H1 (cell line): ENCODE measurements around the gene PNMA3. TPM values are rescaled to one million over a fixed set of nuclear protein-coding genes. Genes with fewer than 3 reads are reported as not detected.

Experiments
- CTCF ChIA-PET: fragments of 300-600 bp; sonication (Branson Sonifier 250); formaldehyde crosslinking; loops from one replicate; lab custom pipeline; 2021; ENCODE audit not compliant: partially characterized antibody; lab: Charles Lee
- POLR2A ChIA-PET: fragments of 300-600 bp; sonication (Branson Sonifier 250); formaldehyde crosslinking; loops from one replicate; lab custom pipeline; 2021; ENCODE audit warnings: inconsistent platforms; ENCODE audit not compliant: partially characterized antibody; lab: Charles Lee
- DNase-seq, 2 experiments: peaks; one replicate each; pipeline versions ENCODE4 v3.0.0 to v3.0.0-alpha.2; 2010 to 2022; ENCODE audit warnings: low spot score in 2 of 2, low read depth in 1 of 2, mixed read lengths in 1 of 2
- FAIRE-seq: peaks from 2 replicates; lab custom pipeline; 2011; peaks lifted over from hg19 to GRCh38; lab: Jason Lieb, UNC
- H2AFZ ChIP-seq: 2 replicates; pipeline ENCODE4 v1.8.1; 2012; ENCODE audit warnings: low read length, inconsistent platforms
- H2AK5ac ChIP-seq: 2 replicates; pipeline ENCODE4 v1.6.1; 2013; ENCODE audit warnings: low read depth, low read length
- H2BK120ac ChIP-seq: replicated peaks from 2 replicates; pipeline ENCODE3; 2013; ENCODE audit warnings: low read depth, low read length, inconsistent platforms
- H2BK12ac ChIP-seq: 2 replicates; pipeline ENCODE4 v1.6.1; 2013; ENCODE audit warnings: low read depth, low read length
- H2BK15ac ChIP-seq: 2 replicates; pipeline ENCODE4 v1.6.1; 2013; ENCODE audit warnings: low read length
- H2BK20ac ChIP-seq: 2 replicates; pipeline ENCODE4 v1.6.1; 2013; ENCODE audit warnings: low read length
- H2BK5ac ChIP-seq: 2 replicates; pipeline ENCODE4 v1.6.1; 2013; ENCODE audit warnings: low read depth, low read length
- H3K14ac ChIP-seq: 2 replicates; pipeline ENCODE4 v1.6.1; 2013; ENCODE audit warnings: inconsistent platforms; ENCODE audit not compliant: insufficient read length
- H3K18ac ChIP-seq: 2 replicates; pipeline ENCODE4 v1.6.1; 2013; ENCODE audit warnings: low read length; ENCODE audit errors: extremely low read depth
- H3K23ac ChIP-seq: 2 replicates; pipeline ENCODE4 v1.6.1; 2013; ENCODE audit warnings: inconsistent platforms; ENCODE audit not compliant: insufficient read length
- H3K23me2 ChIP-seq: 2 replicates; pipeline ENCODE4 v1.6.1; 2013; ENCODE audit warnings: low read depth, low read length
- H3K27ac ChIP-seq: 2 replicates; pipeline ENCODE4 v1.6.1; 2011; ENCODE audit warnings: low read depth, low read length, inconsistent platforms
- H3K27me3 ChIP-seq, 4 experiments: replicated peaks in 1 of 4; 1 replicate in 1 of 4; 2 replicates in 3 of 4; pipeline versions ENCODE4 v1.6.1 to v1.8.1; 2011 to 2013; ENCODE audit warnings: low read length in 3 of 4, mild to moderate bottlenecking in 3 of 4, inconsistent platforms in 2 of 4, mixed read lengths in 2 of 4, moderate library complexity in 1 of 4; ENCODE audit not compliant: control insufficient read depth in 3 of 4, insufficient read depth in 3 of 4; ENCODE audit errors: extremely low read depth in 1 of 4
- H3K36me3 ChIP-seq, 4 experiments: 2 replicates each; pipeline versions ENCODE4 v1.6.1 to v1.8.1; 2011 to 2013; ENCODE audit warnings: mild to moderate bottlenecking in 4 of 4, low read length in 3 of 4, moderate library complexity in 2 of 4, control low read depth in 1 of 4, inconsistent platforms in 1 of 4; ENCODE audit not compliant: insufficient read depth in 4 of 4, control insufficient read depth in 2 of 4
- H3K4ac ChIP-seq: replicated peaks from 2 replicates; pipeline ENCODE3; 2013; ENCODE audit warnings: low read length, low read depth, mixed read lengths, inconsistent platforms; ENCODE audit not compliant: insufficient read length
- H3K4me1 ChIP-seq, 4 experiments: replicated peaks in 1 of 4; 1 replicate in 1 of 4; 2 replicates in 3 of 4; pipeline versions ENCODE4 v1.6.1 to v1.8.1; 2011 to 2013; ENCODE audit warnings: low read length in 3 of 4, inconsistent platforms in 2 of 4, mixed read lengths in 1 of 4; ENCODE audit not compliant: insufficient read depth in 4 of 4, control insufficient read depth in 3 of 4
- H3K4me2 ChIP-seq, 2 experiments: 2 replicates each; pipeline versions ENCODE4 v1.6.1 to v1.8.1; 2011 to 2013; ENCODE audit warnings: low read depth in 2 of 2, low read length in 2 of 2, control low read depth in 1 of 2, inconsistent platforms in 1 of 2, mild to moderate bottlenecking in 1 of 2; ENCODE audit not compliant: insufficient read depth in 1 of 2
- H3K4me3 ChIP-seq, 4 experiments: fragments of 200-600, 300-600 bp in 1 of 4; sonication (generic), shearing (Covaris generic), sonication (Bioruptor Twin) in 1 of 4; 2 replicates each; pipeline versions ENCODE4 v1.5.1 to v1.8.1; 2011 to 2016; ENCODE audit warnings: low read length in 4 of 4, low read depth in 3 of 4, control low read depth in 2 of 4, inconsistent platforms in 2 of 4, mild to moderate bottlenecking in 2 of 4, mixed read lengths in 1 of 4, moderate library complexity in 1 of 4; ENCODE audit not compliant: insufficient read depth in 2 of 4; ENCODE audit errors: extremely low read depth in 1 of 4
- H3K56ac ChIP-seq: replicated peaks from 2 replicates; pipeline ENCODE3; 2013; ENCODE audit warnings: low read depth, mild to moderate bottlenecking, mixed read lengths, low read length, inconsistent platforms; ENCODE audit not compliant: insufficient read length
- H3K79me1 ChIP-seq: 2 replicates; pipeline ENCODE4 v1.6.1; 2013; ENCODE audit warnings: low read depth, low read length, control low read depth
- H3K79me2 ChIP-seq, 2 experiments: 2 replicates each; pipeline versions ENCODE4 v1.6.1 to v1.8.1; 2012 to 2013; ENCODE audit warnings: low read length in 2 of 2, mild to moderate bottlenecking in 2 of 2, inconsistent platforms in 1 of 2; ENCODE audit not compliant: insufficient read depth in 2 of 2, control insufficient read depth in 1 of 2
- H3K9ac ChIP-seq, 4 experiments: replicated peaks in 1 of 4; 1 replicate in 1 of 4; 2 replicates in 3 of 4; pipeline versions ENCODE4 v1.6.1 to v1.8.1; 2011 to 2013; ENCODE audit warnings: low read depth in 3 of 4, low read length in 3 of 4, control low read depth in 2 of 4, mild to moderate bottlenecking in 2 of 4, moderate library complexity in 2 of 4, inconsistent platforms in 1 of 4; ENCODE audit errors: extremely low read depth in 1 of 4
- H3K9me3 ChIP-seq, 2 experiments: 2 replicates each; pipeline versions ENCODE4 v1.6.1 to v1.8.1; 2012 to 2013; ENCODE audit warnings: mild to moderate bottlenecking in 2 of 2, moderate library complexity in 2 of 2, control low read depth in 1 of 2, inconsistent platforms in 1 of 2, low read depth in 1 of 2, low read length in 1 of 2, mixed read lengths in 1 of 2; ENCODE audit not compliant: insufficient read depth in 2 of 2
- H4K20me1 ChIP-seq, 2 experiments: replicated peaks in 1 of 2; 2 replicates each; pipeline versions ENCODE3 to v1.8.1; 2011 to 2013; ENCODE audit warnings: inconsistent platforms in 2 of 2, low read length in 2 of 2, mild to moderate bottlenecking in 1 of 2; ENCODE audit not compliant: insufficient read depth in 2 of 2, control insufficient read depth in 1 of 2
- H4K5ac ChIP-seq: 2 replicates; pipeline ENCODE4 v1.6.1; 2013; ENCODE audit warnings: low read length, low read depth, mixed read lengths, inconsistent platforms; ENCODE audit not compliant: insufficient read length
- H4K8ac ChIP-seq: 2 replicates; pipeline ENCODE4 v1.8.0; 2013; ENCODE audit warnings: mild to moderate bottlenecking, moderate library complexity, low read length, inconsistent platforms; ENCODE audit not compliant: insufficient read depth; ENCODE audit errors: extremely low read depth
- H4K91ac ChIP-seq: replicated peaks from 2 replicates; pipeline ENCODE3; 2013; ENCODE audit warnings: low read length, mixed read lengths, inconsistent platforms; ENCODE audit not compliant: insufficient read length
- HDAC2 ChIP-seq, 2 experiments: fragments of 300-600 bp in 1 of 2; sonication (generic) in 1 of 2; IDR thresholded peaks; 2 replicates each; pipeline ENCODE4 v1.6.1; 2011 to 2012; ENCODE audit warnings: low read depth in 2 of 2, low read length in 2 of 2, mild to moderate bottlenecking in 2 of 2, moderate library complexity in 2 of 2, borderline replicate concordance in 1 of 2, inconsistent platforms in 1 of 2
- SP1 ChIP-seq: IDR thresholded peaks from 2 replicates; pipeline ENCODE4 v1.6.1; 2011; ENCODE audit warnings: low read depth, low read length
- TCF12 ChIP-seq: IDR thresholded peaks from 2 replicates; pipeline ENCODE4 v1.6.1; 2011; ENCODE audit warnings: low read depth, mild to moderate bottlenecking, low read length
- WGBS, 2 experiments: shearing (Covaris generic) in 1 of 2; methylation state at CpG; one replicate each; pipeline versions ENCODE4 v1.1.6 to v1.1.7; 2013 to 2015; ENCODE audit warnings: low lambda C conversion rate in 2 of 2, mixed read lengths in 2 of 2, inconsistent platforms in 1 of 2, low coverage in 1 of 2, missing lambda C conversion rate in 1 of 2; ENCODE audit not compliant: insufficient replicate concordance in 2 of 2, insufficient coverage in 1 of 2, insufficient read length in 1 of 2; ENCODE audit errors: extremely low coverage in 1 of 2, missing lambda C conversion rate in 1 of 2; 5-methylcytosine and 5-hydroxymethylcytosine counted together
- polyA plus RNA-seq, 7 experiments: library from polyadenylated mRNA; depleted of rRNA in 3 of 7; stranded (reverse) in 5 of 7; unstranded in 2 of 7; fragments of >200 nt in 5 of 7; fragments of 200-250 nt in 2 of 7; gene quantifications; 1 replicate in 5 of 7; 2 replicates in 1 of 7; 4 replicates in 1 of 7; pipeline versions ENCODE4 v1.2.1 to v1.2.3, GENCODE V29; 2011 to 2013; ENCODE audit warnings: missing spikeins in 2 of 7, mixed read lengths in 2 of 7
- total RNA-seq: library from RNA; stranded (reverse); fragmentation: NEBNext Ultra II Directional; extraction: Animal tissue kit (Norgen Biotek cat#: 25700); gene quantifications from 2 replicates; pipeline ENCODE4 v1.2.1, GENCODE V29; 2021
- TF ChIP-seq, protein P1 (sequence below), 3 experiments: IDR thresholded peaks; 1 replicate in 2 of 3; 2 replicates in 1 of 3; pipeline versions ENCODE4 v1.5.1 to v1.6.1; 2011; ENCODE audit warnings: low read length in 3 of 3, mild to moderate bottlenecking in 3 of 3, inconsistent platforms in 2 of 3, low read depth in 1 of 3, moderate library complexity in 1 of 3; ENCODE audit not compliant: insufficient read depth in 1 of 3; ENCODE audit errors: control extremely low read depth in 1 of 3

The PNMA3 gene
- total and polyA plus RNA-seq, 2 of the 8 experiments (the other 6 are each of a cell fraction or from before 2014, with no cell fraction given) = 3.3 to 6.9 TPM

DNA sequence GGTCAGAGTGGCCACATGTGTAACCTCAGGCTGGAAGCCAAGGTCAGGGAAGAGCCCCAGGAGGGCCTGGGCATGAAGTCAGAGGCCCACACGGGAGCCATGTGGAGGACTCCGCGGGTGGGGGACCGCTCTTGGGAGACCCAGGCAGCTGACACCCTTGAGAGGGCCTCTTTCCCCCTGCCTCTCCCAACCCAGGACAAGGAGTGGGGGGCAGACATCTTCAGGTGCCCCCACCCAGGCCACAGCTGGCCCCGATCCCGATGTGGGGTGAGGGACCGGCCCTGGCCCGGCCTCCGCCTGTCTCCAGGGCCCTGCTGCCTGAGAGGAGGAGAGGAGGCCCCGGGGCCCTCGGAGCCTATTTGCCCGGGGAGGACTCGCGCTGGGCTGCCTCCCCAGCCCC, 19.1 kb downstream of the PNMA3 start:
- no CpG with 5 or more reads among the region's 14 CpGs for WGBS, 2 experiments
- H3K9me3 ChIP-seq = no peaks in the 10 kb centered on the region
- ChIA-PET POLR2A (no interaction called here), CTCF (no interaction called here)
- no peak overlapping the region for H4K91ac ChIP-seq
- no peaks in the 10 kb centered on the region for H4K20me1 ChIP-seq
- no peak for FAIRE-seq
- H2BK20ac ChIP-seq = no peak overlapping the region
- H2BK120ac ChIP-seq = no peak overlapping the region
- H2BK5ac ChIP-seq = no peak overlapping the region
- H3K4me2 ChIP-seq = no peak overlapping the region
- H3K56ac ChIP-seq = no peak overlapping the region
- no peak overlapping the region for H2BK15ac ChIP-seq
- H3K4me1 ChIP-seq = no peaks in the 10 kb centered on the region
- H3K23me2 ChIP-seq = no peaks in the 10 kb centered on the region
- H3K27ac ChIP-seq = no peak overlapping the region
- H3K4ac ChIP-seq = no peak overlapping the region
- TF ChIP-seq TCF12 = no peak
- no peak for TF ChIP-seq SP1
- TF ChIP-seq HDAC2 (IDR thresholded peaks at IDR 0.05; ENCODE audit: borderline replicate concordance in 1 of 2, low read depth in 2 of 2, low read length in 2 of 2) = no peak
- TF ChIP-seq, protein P1, sequence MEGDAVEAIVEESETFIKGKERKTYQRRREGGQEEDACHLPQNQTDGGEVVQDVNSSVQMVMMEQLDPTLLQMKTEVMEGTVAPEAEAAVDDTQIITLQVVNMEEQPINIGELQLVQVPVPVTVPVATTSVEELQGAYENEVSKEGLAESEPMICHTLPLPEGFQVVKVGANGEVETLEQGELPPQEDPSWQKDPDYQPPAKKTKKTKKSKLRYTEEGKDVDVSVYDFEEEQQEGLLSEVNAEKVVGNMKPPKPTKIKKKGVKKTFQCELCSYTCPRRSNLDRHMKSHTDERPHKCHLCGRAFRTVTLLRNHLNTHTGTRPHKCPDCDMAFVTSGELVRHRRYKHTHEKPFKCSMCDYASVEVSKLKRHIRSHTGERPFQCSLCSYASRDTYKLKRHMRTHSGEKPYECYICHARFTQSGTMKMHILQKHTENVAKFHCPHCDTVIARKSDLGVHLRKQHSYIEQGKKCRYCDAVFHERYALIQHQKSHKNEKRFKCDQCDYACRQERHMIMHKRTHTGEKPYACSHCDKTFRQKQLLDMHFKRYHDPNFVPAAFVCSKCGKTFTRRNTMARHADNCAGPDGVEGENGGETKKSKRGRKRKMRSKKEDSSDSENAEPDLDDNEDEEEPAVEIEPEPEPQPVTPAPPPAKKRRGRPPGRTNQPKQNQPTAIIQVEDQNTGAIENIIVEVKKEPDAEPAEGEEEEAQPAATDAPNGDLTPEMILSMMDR (IDR thresholded peaks at IDR 0.05; ENCODE audit: control extremely low read depth in 1 of 3, insufficient read depth in 1 of 3, low read depth in 1 of 3, low read length in 3 of 3) = no peak
- no peak for DNase-seq
- no peaks in the 10 kb centered on the region for H3K36me3 ChIP-seq
- H3K79me2 ChIP-seq = no peaks in the 10 kb centered on the region
- no peak overlapping the region for H4K8ac ChIP-seq
- H2BK12ac ChIP-seq = no peak overlapping the region
- no peak overlapping the region for H3K23ac ChIP-seq
- no peaks in the 10 kb centered on the region for H3K79me1 ChIP-seq
- no peaks in the 10 kb centered on the region for H3K27me3 ChIP-seq
- H2AK5ac ChIP-seq = no peak overlapping the region
- H3K18ac ChIP-seq = no peak overlapping the region
- H4K5ac ChIP-seq = no peak overlapping the region
- H3K9ac ChIP-seq = no peak overlapping the region
- H3K4me3 ChIP-seq = no peak overlapping the region
- no peak overlapping the region for H2AFZ ChIP-seq
- H3K14ac ChIP-seq = no peak overlapping the region
